OCI-M1 (cell line): ENCODE data around the gene TBC1D3C.
"Not testable (repeated sequence)": the region's sequence is repeated elsewhere in the genome, so short reads cannot be mapped to it uniquely, and the experiment has no call there.

Source experiments
- DNase-seq: peaks from one replicate; lab custom pipeline; 2025; lab: John Stamatoyannopoulos, UW

Gene TBC1D3C

DNA sequence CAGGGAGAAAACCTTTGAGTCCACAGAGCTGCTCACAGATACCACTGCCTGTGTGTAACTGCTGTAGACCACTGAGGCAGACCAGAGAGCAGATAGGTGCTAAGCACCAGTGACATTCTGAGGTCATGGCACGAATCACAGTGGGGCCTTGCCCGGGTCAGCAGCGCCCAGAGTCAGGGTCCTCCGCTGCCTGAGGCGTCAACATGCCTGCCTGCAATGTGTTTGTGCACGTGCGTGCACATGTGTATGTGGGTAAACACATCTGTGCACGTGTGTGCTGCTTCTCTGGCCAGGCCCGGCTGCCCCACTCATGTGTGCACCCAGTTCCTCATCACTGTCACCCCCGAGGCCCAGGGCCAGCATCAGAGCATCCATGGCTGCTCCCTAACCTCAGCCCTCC lies at the start of gene TBC1D3C:
TSS of gene TBC1D3C (minus strand) at position 101 of the 400 bp plus-strand sequence. CDS start 1,568 bp downstream, outside the sequence.
- not testable (repeated sequence) for DNase-seq

DNA sequence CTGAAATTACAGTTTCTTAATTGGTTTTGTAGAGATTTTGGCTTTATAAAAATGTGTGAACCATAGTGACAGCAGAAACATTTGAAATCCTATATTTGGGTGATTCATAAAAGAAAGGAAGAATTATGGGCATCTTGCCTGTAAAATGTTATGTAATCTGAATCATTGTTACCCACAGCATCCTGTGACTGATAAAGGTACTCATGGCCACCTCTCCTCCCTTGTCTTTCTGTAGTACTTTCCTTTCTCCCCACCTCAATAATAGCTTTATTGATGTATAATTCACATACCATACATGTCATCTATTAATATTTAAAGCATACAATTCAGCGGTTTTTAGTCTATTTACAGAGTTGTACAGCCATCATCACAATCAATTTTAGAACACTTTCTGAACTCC lies 30.8 kb upstream of the TBC1D3C start:
- DNase-seq = not testable (repeated sequence)

DNA sequence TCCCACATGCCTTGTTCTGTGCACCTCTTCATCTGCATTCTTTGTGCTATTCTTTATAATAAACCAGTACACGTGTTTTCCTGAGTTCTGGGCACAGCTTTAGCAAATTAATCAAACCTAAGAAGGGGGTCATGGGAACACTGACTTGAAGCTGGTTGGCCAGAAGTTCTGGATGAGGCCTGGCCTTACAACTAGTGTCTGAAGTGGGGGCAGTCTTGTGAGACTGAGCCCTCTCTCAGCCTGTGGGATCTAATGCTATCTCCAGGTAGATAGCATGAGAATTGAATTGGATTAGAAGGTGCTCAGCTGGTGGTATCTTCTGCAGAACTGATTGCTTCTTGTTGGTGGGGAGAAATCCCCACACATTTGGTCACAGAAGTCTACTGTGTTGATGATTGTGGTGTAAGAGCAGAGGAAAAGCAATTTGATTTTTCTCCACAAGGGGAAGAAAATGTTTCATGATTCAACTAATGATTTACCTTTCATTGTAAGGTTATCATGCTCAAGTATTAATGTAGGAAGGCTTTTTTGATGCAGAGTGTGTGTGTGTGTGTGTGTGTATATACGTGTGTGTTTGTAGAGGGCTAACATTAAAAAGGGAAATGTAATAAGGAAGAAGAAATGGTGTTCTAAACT lies 25.7 kb upstream of the TBC1D3C start:
- DNase-seq = not testable (repeated sequence)

- DNase-seq = not testable (repeated sequence)
Observed at GRCh38 chr17:38088120-38088519, 19.7 kb upstream of the TBC1D3C start.

GRCh38 chr17:38087344-38087743 lies 18.9 kb upstream of the TBC1D3C start:
- DNase-seq = not testable (repeated sequence)
